Measurements from ENCODE around the gene RNU6-9.

GRCh38 chr19:902446-903226 is 9.4 kb downstream of the RNU6-9 start:
- TF ChIP-seq, protein P1, sequence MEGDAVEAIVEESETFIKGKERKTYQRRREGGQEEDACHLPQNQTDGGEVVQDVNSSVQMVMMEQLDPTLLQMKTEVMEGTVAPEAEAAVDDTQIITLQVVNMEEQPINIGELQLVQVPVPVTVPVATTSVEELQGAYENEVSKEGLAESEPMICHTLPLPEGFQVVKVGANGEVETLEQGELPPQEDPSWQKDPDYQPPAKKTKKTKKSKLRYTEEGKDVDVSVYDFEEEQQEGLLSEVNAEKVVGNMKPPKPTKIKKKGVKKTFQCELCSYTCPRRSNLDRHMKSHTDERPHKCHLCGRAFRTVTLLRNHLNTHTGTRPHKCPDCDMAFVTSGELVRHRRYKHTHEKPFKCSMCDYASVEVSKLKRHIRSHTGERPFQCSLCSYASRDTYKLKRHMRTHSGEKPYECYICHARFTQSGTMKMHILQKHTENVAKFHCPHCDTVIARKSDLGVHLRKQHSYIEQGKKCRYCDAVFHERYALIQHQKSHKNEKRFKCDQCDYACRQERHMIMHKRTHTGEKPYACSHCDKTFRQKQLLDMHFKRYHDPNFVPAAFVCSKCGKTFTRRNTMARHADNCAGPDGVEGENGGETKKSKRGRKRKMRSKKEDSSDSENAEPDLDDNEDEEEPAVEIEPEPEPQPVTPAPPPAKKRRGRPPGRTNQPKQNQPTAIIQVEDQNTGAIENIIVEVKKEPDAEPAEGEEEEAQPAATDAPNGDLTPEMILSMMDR (IDR thresholded peaks at IDR 0.05): no peak
- no peak for TF ChIP-seq POLR2A (IDR thresholded peaks at IDR 0.05)
